Kidney capillary endothelial cell (primary cell): ENCODE measurements around the gene FAM118A.
"Not testable (repeated sequence)": the region's sequence is repeated elsewhere in the genome, so short reads cannot be mapped to it uniquely, and the experiment has no call there.

ENCODE experiments used
- DNase-seq: peaks from one replicate; pipeline ENCODE4 v3.0.0-alpha.2; 2018; ENCODE audit warnings: low spot score

FAM118A gene

GRCh38 chr22:45310331-45310976 is 720 bp downstream of the FAM118A start:
- no peak for DNase-seq

GRCh38 chr22:45310977-45311531 is 1.3 kb downstream of the FAM118A start:
- DNase-seq, result no peak

- no peak for DNase-seq
Observed at GRCh38 chr22:45312415-45312814, 2.7 kb downstream of the FAM118A start.

DNA sequence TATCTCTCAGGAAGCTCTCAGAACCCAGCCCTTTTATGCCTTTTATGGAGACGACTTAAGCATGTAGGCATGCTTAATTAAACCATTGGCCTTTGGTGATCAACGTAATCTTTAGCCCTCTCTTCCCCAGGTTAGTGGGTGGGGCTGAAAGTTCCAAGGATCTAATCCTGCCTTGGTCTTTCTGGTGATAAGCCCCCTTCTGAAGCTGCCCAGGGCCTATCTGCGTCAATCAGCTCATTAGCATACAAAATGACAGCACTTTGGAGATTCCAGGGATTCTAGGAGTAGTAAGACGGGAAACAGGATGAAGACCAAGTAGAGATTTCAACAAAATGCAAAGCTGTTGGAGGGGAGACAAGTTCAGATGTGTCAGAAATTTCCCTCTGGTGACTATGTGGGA is 3.1 kb downstream of the FAM118A start:
- DNase-seq, result no peak

DNA sequence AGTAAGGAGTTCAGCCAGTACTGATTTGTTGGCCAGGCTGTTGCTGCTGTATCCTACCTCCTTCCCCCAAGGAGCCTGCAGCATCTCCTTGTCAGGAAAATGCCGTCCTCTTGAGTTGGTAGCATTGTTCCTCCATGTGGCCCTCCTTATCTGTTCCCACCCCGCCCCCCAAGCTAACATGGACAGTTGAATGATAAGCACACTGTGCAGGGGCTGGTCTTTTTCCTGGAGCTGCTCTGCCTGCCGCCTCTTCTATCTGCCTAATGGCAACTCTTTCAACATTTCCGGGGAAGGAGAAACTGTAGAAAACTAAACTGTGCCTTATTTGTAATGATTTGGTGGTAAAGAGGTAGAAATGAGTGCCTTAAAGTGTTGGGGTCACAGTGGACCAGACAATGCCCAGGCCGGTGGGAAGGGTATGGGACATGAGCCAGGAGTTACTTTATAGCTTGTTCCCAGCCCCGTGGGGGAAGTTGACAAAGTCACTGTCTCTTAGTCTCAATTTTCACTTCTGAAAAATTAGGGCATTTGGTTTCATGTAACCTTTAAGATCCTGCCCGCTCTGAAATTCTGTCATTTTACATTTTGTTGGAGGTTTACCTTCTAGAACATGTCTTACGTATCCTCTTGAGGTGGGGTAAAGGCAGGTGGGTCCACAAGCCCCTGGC is 4.5 kb downstream of the FAM118A start:
- DNase-seq, result no peak

- no peak for DNase-seq
Observed at GRCh38 chr22:45314786-45315185, 5.1 kb downstream of the FAM118A start.

- no peak for DNase-seq
Observed at GRCh38 chr22:45316796-45317526, 7.2 kb downstream of the FAM118A start.

DNA sequence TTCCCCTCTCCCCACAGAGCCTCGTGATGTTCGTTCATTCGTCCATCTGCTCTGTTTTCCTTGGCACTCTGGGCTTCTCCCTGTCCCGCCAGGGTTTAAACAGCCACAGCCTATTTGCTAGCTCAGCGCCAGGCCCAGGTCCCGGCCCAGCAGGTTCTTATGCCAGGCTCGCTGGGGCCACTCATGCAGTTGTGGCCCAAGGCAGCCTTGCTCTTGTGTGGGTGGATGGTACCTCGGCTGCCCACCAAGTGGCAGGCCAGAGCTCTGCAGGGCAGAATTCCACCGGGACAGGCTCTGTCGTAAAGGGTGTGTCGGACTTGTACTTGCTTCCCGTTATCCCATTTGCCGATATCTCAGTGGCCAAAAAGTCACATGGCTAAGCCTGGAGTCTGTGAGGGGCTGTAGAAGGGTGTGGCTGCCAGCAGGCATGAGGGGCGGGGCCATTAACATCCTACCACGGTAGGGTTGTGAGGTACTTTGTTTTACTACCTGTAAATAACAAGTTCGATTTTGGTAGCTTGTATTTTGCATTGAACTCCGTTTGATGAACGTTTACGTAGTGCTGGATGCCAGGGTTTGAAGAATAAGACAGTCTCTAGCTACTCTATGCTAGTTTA is 7.9 kb downstream of the FAM118A start:
- peak; percentile 36 for DNase-seq

GRCh38 chr22:45318168-45318557 is 8.4 kb downstream of the FAM118A start:
- DNase-seq, result peak; percentile 82

DNA sequence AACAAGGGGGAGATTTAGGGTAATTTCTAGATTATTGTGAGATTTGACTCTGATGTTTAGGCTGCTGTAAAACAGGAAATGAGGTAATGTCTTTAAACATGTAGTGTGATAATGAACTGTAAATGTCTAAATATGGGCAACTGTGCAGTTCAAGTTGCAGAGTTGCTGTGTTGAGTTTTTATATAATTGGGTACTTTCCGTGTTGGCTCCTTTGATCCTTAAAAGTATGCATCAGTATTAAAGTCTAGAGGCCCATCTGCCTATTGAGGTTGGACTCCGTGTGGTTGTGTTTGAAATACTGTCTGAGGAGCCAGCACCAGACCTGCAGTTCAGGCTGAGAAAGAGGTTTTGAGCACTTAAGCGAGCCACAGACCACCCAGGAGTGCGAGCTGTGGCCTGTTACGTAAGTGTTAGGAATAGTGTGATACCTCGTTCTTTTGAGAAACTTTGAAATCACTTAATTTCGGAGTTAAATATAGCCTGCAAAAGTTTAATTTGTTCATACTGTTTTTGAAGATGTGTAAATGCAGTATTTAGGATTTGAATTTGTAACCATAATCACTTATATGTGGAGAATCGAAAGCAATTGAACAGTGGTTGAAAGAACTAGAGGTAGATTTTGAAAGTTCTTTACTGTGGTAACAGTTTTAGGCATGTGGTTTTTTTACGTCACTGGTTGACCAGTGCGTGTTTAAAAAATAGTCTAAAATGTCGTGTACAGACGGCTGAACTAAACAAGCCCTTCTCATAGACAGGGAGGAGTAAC is 9.0 kb downstream of the FAM118A start:
- DNase-seq, result no peak

DNA sequence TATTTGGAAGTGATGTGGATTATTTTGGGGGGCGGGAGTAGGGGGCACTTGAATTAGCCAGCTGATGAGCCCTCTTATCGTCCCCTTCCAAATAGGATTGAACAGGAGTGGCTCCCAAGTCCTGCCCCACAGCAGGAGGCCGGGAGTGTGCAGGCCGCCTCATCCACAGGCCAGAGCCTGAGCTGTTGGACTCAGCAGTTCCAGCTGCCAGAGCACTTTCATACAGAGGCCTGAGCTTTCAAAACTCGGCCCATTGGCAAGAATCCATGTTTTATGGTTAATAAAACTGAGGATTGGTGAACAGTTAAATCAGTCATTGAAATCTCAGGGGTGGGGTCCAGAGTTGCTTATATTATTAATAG is 9.6 kb downstream of the FAM118A start:
- no peak for DNase-seq

DNA sequence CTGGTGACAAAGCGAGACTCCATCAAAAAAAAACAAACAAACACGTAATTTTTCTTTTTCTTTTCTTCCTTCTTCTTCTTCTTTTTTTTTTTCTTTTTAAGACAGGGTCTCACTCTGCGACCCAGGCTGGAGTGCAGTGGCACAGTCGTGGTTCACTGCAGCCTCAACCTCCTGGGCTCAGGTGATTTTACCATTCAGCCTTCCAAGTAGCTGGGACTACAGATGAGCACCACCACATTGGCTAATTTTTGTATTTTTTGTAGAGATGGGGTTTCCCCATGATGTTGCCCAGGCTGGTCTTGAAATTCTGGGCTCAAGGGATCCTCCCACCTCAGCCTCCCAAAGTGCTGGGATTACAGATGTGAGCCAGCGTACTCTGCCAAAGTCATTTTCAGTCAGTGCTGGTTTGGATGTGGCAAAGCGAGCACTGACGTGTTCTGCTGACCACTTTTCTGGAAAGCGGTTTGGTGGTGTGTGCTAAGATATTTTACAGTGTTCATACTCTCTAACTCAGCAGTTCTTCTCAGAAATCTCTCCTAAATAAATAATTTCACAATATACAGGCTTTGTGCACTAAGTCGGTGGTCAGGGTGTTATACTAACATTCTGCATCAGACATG is 10.7 kb downstream of the FAM118A start:
- DNase-seq, result no peak

- DNase-seq, result no peak
Observed at GRCh38 chr22:45321827-45322226, 12.1 kb downstream of the FAM118A start.

GRCh38 chr22:45322873-45323525 is 13.3 kb downstream of the FAM118A start:
- DNase-seq, result no peak

GRCh38 chr22:45323695-45324094 is 14.0 kb downstream of the FAM118A start:
- DNase-seq, result no peak

DNA sequence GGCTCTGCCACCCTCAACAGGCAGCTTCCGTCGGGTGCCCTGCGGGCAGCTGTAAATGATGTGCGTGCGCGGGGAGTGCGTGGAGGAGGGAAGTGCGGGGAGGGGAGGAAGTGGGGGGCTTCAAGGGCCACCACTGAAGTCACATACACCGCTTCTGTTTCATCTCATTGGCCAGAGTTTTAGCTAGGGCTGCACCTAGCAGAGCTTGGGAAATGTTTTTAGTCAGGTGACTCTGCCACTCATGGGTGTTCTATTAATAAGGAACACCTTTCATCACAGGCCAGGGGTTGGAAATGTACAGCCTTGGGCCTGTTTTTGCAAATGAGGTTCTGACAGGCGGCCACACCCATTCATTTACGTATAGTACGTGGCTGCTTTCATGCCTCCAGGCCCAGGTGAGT is 14.6 kb downstream of the FAM118A start:
- no peak for DNase-seq

DNA sequence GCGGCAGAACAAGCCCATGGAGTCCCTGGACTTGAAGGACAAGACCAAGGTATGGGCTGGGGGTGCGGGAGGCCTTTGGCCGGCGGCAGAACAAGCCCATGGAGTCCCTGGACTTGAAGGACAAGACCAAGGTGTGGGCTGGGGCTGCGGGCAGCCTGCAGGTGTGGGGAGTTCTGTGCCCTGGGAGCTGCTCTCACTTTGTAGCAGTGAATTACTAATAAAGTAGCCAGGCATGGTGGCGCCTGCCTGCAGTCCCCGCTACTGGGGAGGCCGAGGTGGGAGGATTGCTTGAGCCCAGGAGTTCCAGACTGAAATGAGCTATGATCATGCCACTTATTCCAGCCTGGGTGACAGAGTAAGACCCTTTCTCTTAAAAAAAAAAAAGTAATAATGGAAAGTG is 18.5 kb downstream of the FAM118A start:
- not testable (repeated sequence) for DNase-seq

- no peak for DNase-seq
Observed at GRCh38 chr22:45328822-45329529, 19.2 kb downstream of the FAM118A start.

- no peak for DNase-seq
Observed at GRCh38 chr22:45329530-45329936, 19.8 kb downstream of the FAM118A start.

DNA sequence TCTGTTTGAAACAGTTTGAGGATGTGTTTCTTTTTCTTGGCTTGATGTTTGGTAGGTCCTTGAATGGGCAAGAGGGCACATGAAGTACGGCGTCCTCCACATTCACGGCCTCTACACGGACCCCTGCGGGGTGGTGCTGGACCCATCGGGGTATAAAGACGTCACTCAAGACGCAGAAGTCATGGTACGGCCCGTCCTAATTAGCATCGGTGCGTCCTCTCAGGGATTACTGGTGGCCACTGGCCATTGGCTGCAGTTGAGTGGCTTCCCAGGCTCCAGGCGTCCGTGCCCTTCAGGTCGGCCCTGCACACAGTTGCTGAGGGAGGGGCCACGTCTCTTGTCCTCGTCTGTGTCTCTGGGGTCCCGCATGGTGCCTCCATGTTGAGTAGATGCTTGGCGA is 20.8 kb downstream of the FAM118A start:
- no peak for DNase-seq
